ENCODE measurements around the gene SLC45A1.
"Not testable (repeated sequence)": the region's sequence is repeated elsewhere in the genome, so short reads cannot be mapped to it uniquely, and the experiment has no call there.

SLC45A1 gene

DNA sequence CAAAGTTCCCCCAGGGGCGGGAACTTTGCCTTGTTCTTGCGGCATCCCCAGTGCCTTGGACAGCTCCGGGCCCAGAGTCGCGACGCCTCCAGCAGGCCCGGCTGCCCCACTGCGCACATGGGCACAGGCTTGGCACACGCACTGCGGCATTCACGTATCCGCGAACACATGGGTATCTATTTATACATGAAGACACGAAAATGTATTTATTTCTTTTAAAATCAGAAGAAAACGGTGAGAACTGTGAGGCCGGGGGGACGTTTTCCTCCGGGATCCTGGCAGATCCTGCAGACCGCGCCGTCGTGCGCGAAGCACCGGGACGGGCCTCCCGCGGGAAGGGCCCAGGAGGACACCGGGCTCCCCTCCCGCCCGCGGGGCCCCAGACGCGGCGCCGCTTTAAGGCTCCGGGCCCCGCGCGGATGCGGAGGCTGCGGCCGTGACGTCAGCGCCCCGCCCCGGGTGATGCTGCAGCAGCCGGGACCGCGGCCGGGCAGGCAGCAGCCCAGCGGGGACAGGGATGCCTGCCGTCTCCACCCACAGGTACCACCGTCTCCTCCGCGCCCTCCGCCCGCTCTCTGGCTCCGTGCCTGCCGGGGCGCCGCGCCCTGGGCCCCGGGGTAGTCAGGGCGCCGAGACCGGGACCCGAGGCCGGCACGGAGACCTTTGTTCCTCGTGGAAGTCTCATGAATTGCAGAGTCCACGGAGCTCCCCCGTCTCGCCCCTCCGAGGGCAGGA is at the start of gene SLC45A1:
SLC45A1 (plus strand) TSS at position 468 of the 735 bp plus-strand sequence. CDS start 6,216 bp downstream, outside the sequence.
- in situ Hi-C loops (cut with HindIII; ENCODE audit: low sequenced_read_pairs), result loop anchor here (25.0 kb wide), 1 partner anchor 306 kb away; no protein-coding TSS in a partner anchor
- TF ChIP-seq, protein P1, sequence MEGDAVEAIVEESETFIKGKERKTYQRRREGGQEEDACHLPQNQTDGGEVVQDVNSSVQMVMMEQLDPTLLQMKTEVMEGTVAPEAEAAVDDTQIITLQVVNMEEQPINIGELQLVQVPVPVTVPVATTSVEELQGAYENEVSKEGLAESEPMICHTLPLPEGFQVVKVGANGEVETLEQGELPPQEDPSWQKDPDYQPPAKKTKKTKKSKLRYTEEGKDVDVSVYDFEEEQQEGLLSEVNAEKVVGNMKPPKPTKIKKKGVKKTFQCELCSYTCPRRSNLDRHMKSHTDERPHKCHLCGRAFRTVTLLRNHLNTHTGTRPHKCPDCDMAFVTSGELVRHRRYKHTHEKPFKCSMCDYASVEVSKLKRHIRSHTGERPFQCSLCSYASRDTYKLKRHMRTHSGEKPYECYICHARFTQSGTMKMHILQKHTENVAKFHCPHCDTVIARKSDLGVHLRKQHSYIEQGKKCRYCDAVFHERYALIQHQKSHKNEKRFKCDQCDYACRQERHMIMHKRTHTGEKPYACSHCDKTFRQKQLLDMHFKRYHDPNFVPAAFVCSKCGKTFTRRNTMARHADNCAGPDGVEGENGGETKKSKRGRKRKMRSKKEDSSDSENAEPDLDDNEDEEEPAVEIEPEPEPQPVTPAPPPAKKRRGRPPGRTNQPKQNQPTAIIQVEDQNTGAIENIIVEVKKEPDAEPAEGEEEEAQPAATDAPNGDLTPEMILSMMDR (IDR thresholded peaks at IDR 0.05; ENCODE audit: low read depth, low read length), result no peak
- peak within 1 kb of the TSS; percentile 54 for H3K4me3 ChIP-seq (ENCODE audit: low read depth, low read length)
- peak; percentile 57 for DNase-seq (ENCODE audit: low read depth, low spot score)

DNA sequence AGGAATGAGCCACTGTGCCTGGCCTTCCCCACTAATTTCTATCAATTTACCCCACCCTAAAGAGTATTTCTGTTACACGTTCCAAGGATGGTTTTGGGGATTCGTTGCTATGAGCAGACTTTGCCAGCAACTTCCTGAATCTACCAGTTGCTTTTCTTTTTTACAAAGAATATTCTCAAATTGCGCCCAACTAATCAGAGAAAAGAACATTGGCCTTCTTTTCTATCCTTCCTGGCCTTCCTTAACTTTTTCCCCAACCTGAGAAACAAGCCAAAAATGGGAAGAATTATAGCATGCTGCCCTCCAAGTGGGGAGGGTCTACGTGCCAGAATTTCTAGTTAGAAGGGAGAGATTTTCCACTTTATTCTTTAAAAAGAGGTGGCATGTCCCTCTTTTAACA is 44.9 kb upstream of the SLC45A1 start:
- H3K4me3 ChIP-seq (ENCODE audit: low read depth, low read length), result no peak overlapping the region
- TF ChIP-seq, protein P1 (IDR thresholded peaks at IDR 0.05; ENCODE audit: low read depth, low read length), result no peak
- in situ Hi-C loops (cut with HindIII; ENCODE audit: low sequenced_read_pairs), result no loop called here
- no peak for DNase-seq (ENCODE audit: low read depth, low spot score)

DNA sequence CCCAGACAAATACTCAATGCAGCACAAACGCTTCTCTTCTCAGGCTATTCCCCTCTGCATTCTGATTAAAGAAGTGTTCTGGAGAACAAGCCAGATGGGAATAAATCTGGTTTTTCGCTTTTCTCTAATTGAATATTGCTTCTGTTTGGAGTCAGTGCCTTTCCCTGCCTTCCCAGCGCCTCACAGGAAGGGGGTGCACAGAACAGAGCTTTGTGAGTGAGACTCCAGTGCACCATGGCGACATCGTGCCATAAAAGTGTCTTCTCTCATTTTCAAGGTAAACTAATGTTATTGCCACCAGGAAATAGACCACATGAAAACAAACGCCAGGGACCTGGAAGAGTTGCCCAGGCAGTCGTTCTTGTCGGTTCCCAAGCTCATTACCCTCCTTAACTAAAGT is 43.6 kb upstream of the SLC45A1 start:
- TF ChIP-seq, protein P1 (IDR thresholded peaks at IDR 0.05; ENCODE audit: low read depth, low read length), result no peak
- H3K4me3 ChIP-seq (ENCODE audit: low read depth, low read length), result no peak overlapping the region
- no peak for DNase-seq (ENCODE audit: low read depth, low spot score)
- in situ Hi-C loops (cut with HindIII; ENCODE audit: low sequenced_read_pairs), result no loop called here

DNA sequence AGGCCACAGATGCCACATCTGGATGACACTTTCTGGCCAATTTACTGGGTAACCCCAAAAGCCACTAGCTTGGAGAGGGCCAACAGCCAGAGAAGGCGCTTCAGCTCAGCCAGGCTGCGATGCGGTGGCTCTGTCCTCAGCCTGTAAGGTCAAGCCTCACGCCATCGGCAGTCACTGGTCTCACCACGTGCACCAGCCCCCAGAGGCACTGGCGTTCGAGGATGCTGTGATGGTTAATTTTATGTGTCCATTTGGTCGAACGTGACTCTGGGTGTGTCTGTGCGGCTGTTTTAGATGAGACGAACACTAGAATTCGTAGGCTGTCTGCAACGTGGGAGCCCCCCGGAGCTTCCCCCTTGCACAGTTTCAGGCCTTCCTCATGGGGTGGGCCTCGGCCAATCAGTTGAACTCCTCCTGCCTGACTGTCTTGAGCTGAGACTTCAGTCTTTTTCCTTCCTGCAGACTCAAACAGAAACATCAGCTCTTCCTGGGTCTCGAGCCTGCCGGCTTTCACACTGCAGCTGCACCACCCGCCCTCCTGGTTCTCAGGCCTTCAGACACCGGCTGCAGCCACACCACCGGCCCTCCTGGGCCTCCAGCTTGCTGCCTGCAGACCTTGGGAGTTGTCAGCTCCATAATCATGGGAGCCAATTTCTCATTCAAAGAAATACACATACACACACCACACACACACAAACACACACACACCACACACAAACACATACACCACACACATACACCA is 41.6 kb upstream of the SLC45A1 start:
- in situ Hi-C loops (cut with HindIII; ENCODE audit: low sequenced_read_pairs), result no loop called here
- DNase-seq (ENCODE audit: low read depth, low spot score), result no peak
- H3K4me3 ChIP-seq (ENCODE audit: low read depth, low read length), result no peak overlapping the region
- TF ChIP-seq, protein P1 (IDR thresholded peaks at IDR 0.05; ENCODE audit: low read depth, low read length), result no peak

DNA sequence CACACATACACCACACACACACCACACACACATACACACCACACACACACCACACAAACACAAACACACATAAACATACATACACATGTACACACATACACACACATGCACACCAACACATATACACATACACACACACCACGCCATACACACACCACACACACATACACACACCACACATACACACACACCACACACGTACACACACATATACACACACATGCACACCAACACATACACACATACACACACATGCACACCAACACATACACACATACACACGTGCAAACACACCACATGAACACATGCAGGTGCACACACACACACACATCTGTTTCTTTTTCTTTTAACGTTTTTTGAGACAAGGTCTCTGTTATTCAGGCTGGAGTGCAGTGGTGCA is 41.0 kb upstream of the SLC45A1 start:
- H3K4me3 ChIP-seq (ENCODE audit: low read depth, low read length), result no peak overlapping the region
- DNase-seq (ENCODE audit: low read depth, low spot score), result no peak
- TF ChIP-seq, protein P1 (IDR thresholded peaks at IDR 0.05; ENCODE audit: low read depth, low read length), result no peak
- in situ Hi-C loops (cut with HindIII; ENCODE audit: low sequenced_read_pairs), result no loop called here

DNA sequence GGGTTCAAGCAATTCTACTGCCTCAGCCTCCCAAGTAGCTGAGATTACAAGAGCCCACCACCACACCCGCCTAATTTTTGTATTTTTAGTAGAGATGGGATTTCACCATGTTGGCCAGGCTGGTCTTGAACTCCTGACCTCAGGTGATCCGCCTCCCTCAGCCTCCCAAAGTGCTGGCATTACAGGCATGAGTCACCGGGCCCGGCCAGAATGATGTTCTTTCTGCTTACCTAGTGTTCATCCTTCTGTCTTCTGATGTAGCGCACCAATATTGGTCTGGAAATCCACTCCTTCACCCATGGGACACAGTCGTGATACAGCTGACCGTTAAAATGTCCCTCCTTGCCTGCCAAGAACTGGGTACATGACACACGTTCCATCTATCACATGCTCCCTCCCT is 39.2 kb upstream of the SLC45A1 start:
- in situ Hi-C loops (cut with HindIII; ENCODE audit: low sequenced_read_pairs); H3K4me3 ChIP-seq (ENCODE audit: low read depth, low read length); DNase-seq (ENCODE audit: low read depth, low spot score): not testable (repeated sequence)
